ENCODE data around the gene DPP6.

The DPP6 gene

GRCh38 chr7:154743206-154743605 is 691.0 kb downstream of the DPP6 start:
- FAIRE-seq, result no peak

- no peak for FAIRE-seq
Observed at GRCh38 chr7:154744256-154744860, 692.2 kb downstream of the DPP6 start.

- FAIRE-seq, result no peak
Observed at GRCh38 chr7:154744861-154745258, 692.7 kb downstream of the DPP6 start.

DNA sequence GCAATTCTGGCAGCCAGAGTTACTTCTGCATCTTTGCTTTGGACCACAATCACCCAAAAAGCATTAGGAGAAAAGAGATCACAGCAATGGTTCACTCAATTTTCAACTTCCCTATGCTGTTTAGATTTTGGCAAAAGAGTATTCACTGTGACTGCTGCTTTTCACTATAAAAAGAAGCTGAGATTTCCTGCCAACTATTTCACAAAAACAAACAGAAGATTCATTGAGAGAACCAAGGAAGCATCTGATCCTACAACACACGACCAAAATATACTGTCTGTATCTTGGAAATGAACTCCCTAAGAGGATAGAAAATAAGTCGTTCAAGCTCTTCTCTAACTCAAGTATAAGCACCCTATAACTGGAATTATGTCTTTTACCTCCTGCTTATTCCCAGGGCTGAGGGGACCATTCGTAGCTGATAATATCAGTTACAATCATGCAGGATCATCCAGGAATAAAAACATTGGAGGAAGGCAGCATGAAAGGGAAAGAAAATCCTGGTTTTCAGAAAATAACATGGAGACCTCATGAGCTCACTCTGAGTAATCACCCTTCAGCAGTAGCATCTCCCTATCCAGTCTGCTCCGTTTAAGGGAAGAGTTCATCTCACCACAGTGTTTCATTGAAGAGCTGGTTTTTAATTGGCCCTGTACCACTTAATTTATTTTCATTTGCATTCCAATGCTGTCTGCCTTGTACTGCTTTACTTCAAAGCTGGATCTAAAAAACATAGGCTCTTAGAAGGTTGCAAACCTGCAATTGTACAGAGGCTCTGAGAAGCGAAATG is 694.6 kb downstream of the DPP6 start:
- no peak for FAIRE-seq

GRCh38 chr7:154748089-154748786 is 696.0 kb downstream of the DPP6 start:
- no peak for FAIRE-seq

DNA sequence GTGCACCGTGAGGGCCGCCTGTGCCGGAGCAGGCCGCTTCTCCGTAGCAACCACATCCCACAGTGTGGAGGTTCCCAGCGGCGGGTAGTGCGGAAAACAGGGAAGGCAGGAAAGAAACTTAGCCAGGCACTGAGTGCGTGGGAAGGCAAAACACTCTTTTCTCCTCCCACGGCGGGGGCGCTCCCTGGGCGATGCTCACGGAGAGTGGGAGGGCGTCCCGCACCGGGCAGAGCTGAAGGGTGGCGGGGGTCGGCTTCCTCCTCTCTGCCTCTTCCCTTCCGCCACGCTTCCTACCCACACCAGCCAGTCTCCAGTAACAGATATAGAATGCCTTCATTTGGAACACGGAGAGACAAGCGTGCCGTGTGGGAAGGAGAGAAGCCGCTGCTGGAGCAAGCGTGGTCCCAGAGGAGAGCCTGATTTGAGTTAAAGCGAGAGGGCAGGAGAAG is 698.2 kb downstream of the DPP6 start:
- FAIRE-seq, result no peak

- FAIRE-seq, result no peak
Observed at GRCh38 chr7:154753226-154753625, 701.0 kb downstream of the DPP6 start.

DNA sequence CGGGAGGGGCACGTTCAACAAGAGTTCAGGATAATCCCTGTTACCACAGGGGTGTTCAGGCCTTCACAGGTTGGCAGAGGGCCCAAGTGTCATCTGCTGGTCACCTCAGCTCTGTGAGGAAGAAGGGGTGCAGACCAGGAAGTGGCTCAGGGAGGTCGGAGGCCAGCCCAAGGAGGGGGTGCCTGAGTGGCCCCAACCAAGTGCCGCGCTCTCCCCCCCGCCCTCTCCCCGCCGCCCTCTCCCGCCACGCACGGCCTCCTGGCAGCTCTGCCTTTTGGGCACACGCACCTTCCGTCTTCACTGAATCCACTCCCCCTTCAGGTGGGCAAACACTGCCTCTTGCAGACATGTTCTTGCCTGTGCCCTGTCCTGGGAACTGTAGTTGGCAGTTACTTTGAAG is 705.6 kb downstream of the DPP6 start:
- FAIRE-seq, result no peak

GRCh38 chr7:154759989-154760388 is 707.8 kb downstream of the DPP6 start:
- FAIRE-seq, result no peak

DNA sequence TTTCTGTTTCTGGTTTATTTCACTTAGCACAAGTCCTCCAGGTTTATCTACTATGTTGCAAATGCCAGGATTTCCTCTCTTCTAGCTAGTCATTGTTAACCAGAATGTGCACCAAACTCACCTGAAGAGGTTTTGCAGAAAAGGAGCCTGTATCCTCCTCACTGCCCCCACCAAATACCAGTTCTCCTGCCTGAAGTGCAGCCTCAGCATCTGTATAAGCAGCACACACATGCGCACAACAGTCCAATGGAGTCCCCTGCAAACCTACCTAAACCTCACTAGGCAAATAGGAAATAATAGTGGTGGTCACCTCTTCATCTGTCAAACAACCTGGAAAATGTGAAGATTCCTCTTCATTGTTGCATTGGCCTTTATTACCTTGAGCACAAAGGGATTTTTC is 712.9 kb downstream of the DPP6 start:
- FAIRE-seq, result no peak

GRCh38 chr7:154767142-154767541 is 714.9 kb downstream of the DPP6 start:
- no peak for FAIRE-seq

- FAIRE-seq, result no peak
Observed at GRCh38 chr7:154767821-154768415, 715.7 kb downstream of the DPP6 start.

DNA sequence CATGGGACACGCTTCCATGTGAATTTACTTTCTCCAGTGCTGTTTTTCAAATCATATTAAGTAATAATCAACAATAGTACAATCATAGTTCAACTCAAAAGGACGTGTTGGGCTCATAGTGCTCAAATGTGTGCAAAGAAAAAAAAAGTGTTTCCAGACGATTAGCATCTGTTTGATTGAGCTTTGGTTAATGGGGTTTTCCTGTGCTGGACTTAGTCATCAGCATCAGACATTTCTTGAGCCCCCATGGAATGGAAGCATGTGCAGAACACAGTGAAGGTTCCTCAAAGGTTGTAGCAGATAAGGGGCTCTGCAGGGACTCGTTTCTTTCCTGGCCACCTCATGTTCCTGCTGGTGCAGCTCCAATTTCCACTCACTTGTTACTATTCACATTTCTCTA is 716.8 kb downstream of the DPP6 start:
- FAIRE-seq, result no peak

DNA sequence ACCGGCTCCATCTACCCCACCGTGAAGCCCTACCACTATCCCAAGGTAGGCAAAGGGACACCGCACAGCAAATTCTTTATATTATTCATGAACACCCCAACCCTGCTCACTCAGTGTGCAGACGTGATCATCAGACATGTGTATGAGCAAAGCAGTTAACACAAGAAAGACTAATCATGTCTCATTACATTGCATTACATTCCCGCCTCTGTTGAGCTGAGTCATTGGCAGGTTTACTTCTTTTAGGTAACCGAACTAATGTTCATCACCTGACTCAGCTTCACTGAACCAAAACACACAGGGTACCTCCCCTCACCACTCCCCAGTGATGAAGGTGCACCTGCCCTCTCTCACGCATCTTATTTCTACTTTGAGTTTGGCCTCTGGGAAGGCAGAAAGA is 717.3 kb downstream of the DPP6 start:
- FAIRE-seq, result no peak

DNA sequence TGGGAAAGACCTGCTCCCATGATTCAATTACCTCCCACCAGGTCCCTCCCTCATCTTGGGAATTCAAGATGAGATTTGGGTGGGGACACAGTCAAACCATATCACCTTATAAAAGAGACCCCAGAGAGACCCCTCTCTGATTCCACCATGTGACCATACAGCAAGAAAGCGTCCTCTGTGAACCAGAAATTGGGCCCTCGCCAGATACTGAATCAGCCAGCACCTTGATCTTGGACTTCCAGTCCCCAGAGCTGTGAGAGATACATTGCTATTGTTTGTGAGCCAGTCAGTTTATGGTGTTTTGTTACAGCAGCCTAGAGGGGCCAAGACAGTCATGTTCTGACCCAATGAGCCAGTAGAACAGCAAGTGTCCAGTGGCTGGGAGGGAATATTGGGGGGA is 718.2 kb downstream of the DPP6 start:
- no peak for FAIRE-seq

DNA sequence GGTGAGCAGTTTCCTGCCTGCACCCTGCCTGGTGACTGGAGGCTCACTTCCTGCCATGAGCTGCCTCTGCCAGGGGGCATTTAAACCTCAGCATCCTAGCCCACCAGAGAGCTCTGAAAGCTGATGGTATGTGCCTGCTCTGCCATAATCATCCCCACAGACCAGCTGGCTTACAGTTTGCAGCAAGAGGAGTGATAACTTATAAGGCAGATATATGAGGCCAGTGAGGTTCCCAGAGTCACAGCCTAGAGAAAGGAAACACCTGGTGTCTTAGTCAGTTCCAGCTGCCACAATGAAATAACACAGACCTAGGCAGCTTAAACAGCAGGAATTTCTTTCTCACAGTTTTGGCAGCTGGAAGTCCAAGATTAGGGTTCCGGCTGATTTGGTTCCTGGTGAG is 718.8 kb downstream of the DPP6 start:
- FAIRE-seq, result no peak

GRCh38 chr7:154774303-154774969 is 722.2 kb downstream of the DPP6 start:
- FAIRE-seq, result no peak

DNA sequence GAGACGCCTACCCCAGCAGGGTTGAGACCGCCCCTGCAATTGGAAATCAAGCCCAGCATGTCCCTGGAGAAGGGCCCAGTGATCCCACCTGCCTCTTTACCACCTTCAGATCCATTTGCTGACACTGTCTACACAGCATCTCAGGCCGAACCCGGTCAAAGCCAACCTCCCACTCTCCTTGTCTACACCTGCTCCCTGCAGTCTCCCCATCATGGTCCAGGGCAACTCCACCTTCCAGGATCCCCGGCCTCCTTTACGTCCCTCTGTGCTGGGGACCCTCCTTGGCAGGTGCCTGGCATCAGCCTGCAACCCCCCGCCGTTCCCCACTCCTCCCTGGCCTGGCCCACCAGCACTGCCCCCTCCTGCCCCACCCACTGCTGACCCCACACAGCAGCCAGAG is 723.5 kb downstream of the DPP6 start:
- no peak for FAIRE-seq

GRCh38 chr7:154776350-154776749 is 724.2 kb downstream of the DPP6 start:
- FAIRE-seq, result no peak

- FAIRE-seq, result no peak
Observed at GRCh38 chr7:154777023-154777422, 724.8 kb downstream of the DPP6 start.

- FAIRE-seq, result no peak
Observed at GRCh38 chr7:154777489-154777888, 725.3 kb downstream of the DPP6 start.

GRCh38 chr7:154777908-154778307 is 725.7 kb downstream of the DPP6 start:
- FAIRE-seq, result no peak

Data from G401.6 (cell line).